Measurements from ENCODE around the gene CYP3A4.
"Not testable (repeated sequence)": the region's sequence is repeated elsewhere in the genome, so short reads cannot be mapped to it uniquely, and the experiment has no call there.

CYP3A4 gene

DNA sequence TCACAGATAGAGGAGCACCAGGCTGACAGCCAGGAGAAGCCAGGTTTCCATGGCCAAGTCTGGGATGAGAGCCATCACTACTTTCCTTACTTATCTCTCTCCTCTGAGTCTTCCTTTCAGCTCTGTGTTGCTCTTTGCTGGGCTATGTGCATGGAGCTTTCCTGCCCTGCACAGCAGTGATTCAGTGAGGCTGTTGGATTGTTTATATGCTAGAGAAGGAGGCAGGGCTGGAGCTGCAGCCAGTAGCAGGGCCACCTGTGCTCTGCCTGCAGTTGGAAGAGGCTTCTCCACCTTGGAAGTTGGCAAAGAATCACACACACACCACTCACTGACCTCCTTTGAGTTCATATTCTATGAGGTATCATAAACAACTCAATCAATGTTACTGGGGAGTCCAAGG is at the start of gene CYP3A4:
Gene CYP3A4 (minus strand): TSS at position 178 of the 400 bp plus-strand sequence. CDS start 103 bp downstream, at position 75.
- no peak for DNase-seq (ENCODE audit: low spot score)

- no peak for DNase-seq (ENCODE audit: low spot score)
Measured at GRCh38 chr7:99833289-99833877, 49.4 kb upstream of the CYP3A4 start.

DNA sequence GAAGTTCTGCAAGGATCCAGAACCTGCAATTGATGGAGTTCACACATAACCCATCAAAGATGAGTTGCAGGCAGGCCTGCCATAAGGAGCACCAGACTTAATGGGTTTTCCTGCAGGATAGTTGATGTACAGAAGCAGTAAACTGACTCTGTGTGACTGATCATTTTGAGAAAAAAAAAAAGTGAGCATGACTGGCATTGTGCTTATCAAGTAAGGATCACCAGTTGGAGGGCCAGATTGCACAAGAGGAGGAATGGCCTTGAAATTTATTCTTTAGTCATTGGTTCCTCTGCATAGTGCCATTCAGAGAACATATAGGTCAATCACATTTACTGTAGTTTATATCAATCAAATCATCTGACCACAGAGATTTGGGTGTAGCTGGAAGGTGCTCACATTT is 47.6 kb upstream of the CYP3A4 start:
- DNase-seq (ENCODE audit: low spot score) = no peak

GRCh38 chr7:99829524-99830160 is 45.7 kb upstream of the CYP3A4 start:
- DNase-seq (ENCODE audit: low spot score) = no peak

DNA sequence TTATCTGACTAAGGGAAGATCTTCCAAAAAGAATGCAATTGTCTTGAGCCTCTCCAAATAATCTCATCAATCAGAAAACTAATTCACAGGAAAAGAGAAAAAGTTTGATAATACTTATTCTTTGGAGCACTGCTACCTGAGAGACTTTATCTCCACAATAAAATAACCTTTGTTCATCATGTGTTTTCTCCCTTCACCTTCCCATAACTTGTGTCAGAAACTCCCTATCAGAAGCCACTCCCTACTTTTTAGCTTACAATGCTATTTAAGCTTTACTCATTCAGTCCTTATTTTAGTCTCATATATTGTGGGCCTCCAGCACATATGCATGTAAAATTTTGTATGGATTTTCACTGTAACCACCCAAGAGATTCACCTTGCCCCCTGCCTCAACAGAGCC is 44.8 kb upstream of the CYP3A4 start:
- DNase-seq (ENCODE audit: low spot score) = no peak

DNA sequence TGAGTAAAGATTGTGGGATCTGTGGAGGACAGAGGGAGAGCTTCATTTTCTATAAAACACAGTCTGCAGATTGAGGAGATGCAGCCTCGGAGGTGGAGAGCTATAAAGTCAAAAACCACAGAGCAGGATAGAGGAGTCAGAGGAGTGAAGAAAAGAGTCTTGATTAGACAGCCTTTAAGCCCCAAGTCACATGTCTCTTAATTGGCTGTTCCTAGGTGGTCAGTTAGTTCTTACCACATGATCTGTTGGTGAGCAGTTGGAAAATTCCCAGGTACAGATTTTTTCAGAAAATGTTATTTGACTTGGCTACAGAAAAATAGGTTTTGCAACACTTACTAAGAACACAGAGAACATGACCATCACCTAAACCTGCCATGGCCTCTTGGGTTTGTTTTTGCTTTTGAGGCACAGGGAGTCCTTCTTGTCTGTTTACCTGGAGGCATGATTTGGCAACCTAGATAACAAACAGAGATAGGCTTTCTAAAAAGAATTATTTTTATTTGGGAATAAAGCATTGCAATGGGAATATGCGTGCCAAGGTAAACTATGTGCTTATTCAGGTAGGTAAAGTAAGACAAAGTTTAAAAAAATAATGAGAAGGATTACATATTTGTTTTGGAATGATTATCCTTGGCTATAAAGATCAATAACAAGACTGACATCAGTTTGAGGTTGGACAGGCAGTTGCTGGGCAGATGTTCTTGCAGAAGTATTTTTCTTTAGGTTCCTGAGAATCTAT is 43.2 kb upstream of the CYP3A4 start:
- no peak for DNase-seq (ENCODE audit: low spot score)

- DNase-seq (ENCODE audit: low spot score) = no peak
Measured at GRCh38 chr7:99825873-99826272, 41.9 kb upstream of the CYP3A4 start.

DNA sequence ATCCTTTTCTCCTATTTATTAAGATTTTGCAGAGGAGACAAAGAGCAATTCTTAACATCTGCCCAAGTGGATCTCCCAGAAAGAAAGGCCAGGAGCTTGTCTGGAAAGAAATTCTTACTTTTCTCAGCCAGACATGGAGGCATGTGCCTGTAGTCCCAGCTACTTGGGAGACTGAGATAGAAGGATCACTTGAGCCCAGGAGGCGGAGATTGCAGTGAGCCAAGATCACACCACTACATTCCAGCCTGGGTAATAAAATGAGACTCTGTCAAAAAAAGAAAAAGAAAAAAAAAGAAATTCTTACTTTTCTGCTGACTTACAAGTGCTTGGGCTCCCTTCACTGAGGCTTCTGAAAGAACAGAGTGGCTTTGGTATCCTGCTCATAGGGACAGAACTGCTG is 41.5 kb upstream of the CYP3A4 start:
- DNase-seq (ENCODE audit: low spot score) = no peak

DNA sequence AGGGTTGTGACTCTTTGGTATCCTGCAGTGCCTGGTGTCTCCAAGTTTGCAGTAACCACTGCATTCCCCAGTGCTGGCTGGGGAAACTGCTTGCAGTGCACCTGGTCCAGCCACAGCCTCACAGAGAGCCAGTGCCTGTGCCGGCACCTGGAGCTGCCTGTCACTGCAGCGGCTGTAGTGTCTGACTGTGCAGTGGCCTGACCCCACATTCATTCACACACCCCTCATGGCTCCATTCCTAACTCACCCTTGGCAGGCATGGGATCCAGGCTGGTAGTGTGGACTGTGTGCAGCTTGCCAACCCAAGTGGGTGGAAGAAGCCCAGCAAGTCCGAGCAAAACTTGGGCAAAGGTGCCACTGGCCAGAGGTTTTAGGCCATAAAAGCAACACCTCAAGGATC is 40.1 kb upstream of the CYP3A4 start:
- DNase-seq (ENCODE audit: low spot score) = no peak

DNA sequence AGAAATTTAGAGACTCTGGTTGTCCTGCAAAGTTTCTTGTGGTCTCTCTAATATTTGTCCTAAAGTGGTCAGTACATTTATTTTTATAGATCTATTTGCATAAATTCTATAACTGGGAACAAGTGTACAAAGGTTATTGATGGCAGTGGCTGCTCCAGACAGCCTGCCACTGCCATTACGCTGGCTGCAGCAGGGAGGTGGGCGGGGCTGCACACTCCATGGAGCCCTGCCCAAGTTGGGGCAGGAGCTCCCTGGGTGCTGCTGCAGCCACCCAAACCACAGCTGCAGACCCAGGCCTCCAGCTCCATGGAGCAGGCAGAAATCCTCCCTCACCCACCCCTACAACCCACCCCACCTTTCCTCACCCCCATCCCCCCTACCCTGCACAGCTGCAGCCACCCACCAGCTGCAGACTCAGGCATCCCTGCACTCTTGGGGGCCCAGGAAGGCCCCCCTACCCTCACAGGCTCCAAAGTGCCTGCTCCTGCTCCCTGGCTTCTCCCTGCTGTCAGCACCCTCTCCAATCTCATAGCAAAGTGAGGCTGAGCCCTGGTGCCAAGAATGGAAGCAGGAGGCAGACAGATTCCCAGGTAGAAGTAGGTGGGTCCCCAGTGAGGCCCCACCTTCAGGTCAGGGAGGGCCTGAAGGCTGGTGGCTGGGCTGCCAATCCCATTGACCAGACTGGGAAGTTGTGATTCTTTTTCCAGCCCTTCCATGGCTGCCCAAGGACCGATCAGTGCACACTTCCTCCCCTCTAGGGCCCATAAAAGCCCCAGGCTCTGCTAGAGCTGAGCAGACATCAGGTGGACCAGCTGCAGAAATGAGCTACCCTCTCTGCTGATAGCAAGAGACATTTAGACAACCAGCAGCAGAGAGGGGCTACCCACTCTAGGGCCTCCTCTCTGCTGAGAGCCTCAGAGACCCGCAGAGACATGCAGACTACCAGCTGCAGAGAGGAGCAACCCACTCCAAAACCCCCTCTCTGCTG is 39.0 kb upstream of the CYP3A4 start:
- no peak for DNase-seq (ENCODE audit: low spot score)

- DNase-seq (ENCODE audit: low spot score) = no peak
Measured at GRCh38 chr7:99820408-99821027, 36.5 kb upstream of the CYP3A4 start.

- DNase-seq (ENCODE audit: low spot score) = no peak
Measured at GRCh38 chr7:99808766-99809165, 24.8 kb upstream of the CYP3A4 start.

DNA sequence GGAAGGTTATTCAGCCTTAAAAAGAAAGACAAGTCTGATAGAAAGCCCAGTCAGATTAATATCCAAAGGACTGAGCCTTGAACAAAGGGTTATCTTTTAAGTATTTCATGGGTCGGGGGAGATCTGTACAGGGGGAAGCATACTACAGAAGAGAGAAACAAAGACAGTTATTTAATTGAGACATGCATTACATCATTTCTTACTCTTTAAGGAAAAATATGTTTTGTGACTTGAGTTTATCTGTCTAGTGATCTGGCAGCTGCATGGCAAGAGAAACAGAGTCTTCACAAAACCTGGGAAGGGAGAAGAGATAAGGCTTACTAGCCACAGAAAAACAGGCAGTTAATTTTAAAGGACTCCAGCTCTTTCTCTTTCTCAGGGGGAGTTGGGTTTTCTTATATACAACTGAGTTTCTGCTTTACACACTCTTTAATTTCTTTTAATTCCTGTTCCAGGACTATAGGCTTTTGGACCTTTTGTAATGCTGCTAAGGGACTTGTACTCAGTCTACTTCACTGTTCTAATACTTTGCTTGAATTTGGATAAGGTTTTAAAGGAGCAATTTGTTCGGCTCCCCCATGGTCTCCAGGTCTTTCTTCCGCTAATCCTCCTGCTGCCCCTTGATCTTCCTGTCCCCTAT is 23.0 kb upstream of the CYP3A4 start:
- DNase-seq (ENCODE audit: low spot score) = no peak

DNA sequence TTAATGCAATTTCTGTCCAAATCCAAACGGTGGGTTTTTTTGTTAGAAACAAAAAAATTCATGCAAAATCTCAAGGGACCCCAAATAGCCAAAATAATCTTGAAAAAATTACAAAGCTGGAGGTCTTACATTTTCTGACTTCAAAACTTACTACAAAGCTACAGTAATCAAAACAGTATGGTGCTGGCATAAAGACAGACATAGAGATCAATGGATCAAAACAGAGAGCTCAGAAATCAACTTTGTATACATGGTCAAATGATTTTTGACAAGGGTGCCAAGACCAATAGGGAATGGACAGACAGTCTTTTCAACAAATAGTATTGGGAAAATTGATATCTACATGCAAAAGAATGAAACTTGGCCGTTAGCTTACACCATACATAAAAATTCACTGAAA is 21.7 kb upstream of the CYP3A4 start:
- DNase-seq (ENCODE audit: low spot score) = no peak

- DNase-seq (ENCODE audit: low spot score) = not testable (repeated sequence)
Measured at GRCh38 chr7:99803118-99803517, 19.1 kb upstream of the CYP3A4 start.

- DNase-seq (ENCODE audit: low spot score) = not testable (repeated sequence)
Measured at GRCh38 chr7:99801407-99801806, 17.4 kb upstream of the CYP3A4 start.

DNA sequence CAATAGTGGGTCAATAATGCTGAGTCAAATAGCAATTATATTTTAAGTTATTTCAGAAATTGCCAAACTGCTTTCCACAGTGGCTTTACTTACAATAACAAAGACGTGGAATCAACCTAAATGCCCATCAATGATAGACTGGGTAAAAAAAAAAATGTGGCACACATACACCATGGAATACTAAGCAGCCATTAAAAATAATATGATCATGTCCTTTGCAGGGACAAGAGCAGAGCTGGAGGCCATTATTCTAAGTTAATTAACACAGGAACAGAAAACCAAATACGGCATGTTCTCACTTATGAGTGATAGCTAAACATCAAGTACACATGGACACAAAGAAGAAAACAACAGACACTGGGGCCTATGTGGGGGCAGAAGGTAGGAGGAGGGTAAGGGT is 15.0 kb upstream of the CYP3A4 start:
- no peak for DNase-seq (ENCODE audit: low spot score)

GRCh38 chr7:99795864-99796263 is 11.9 kb upstream of the CYP3A4 start:
- not testable (repeated sequence) for DNase-seq (ENCODE audit: low spot score)

DNA sequence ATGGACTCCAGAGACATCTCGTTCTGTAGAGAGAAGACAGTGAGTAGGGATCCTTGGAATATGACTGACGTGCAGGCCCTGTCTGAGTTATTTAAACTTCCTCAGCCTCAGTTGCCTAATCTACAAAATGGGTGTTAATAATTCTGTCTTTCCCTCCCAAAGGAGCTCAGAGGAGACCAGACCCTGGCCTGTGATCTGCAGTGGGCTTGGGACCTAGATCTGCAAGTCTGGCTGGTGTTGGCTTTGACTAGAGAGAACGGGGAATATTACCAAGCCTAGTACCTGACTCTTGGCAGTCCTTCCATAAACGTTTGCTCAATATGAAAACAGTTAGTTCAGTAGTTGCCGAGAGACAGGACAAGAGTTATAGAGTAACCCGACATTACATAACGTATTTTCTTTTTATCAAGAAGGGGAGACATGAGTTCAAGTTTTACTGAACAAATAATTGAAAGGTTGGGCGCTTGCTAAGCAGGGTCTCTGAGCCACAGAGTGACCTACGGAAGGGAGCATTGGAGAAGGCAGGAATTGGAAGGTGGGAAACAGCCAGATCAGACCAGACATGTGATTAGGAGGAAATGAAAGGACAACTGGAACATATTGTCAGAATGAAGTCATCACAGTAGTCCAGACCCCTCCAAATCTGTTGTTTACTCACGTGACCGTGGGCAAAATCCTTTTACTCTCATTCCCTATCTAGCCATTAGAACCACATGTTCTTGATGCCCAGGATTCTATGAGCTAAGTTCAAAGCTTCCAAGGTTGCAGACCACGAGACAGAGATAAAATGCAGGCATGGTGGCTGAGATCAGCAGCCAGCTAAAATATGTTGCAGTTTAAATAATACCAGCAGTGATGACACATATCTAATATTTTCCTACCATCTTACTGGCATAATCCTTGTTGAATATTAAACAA is 10.9 kb upstream of the CYP3A4 start:
- no peak for DNase-seq (ENCODE audit: low spot score)

GRCh38 chr7:99793443-99793842 is 9.5 kb upstream of the CYP3A4 start:
- DNase-seq (ENCODE audit: low spot score) = no peak
